ENCODE results near the gene POU2AF1.

GRCh38 chr11:111356660-111357048 lies 22.4 kb downstream of the POU2AF1 start:
- TF ChIP-seq CTCF (conservative IDR thresholded peaks at IDR 0.05; ENCODE audit: low read depth in 2 of 2) (no peak), EZH2phosphoT487 (IDR thresholded peaks at IDR 0.05; ENCODE audit: unreplicated experiment) (no peak), POLR2AphosphoS5 (IDR thresholded peaks at IDR 0.05; ENCODE audit: low read depth) (no peak), STAT1 (IDR thresholded peaks at IDR 0.05; ENCODE audit: unreplicated experiment) (no peak), EZH2 (IDR thresholded peaks at IDR 0.05; ENCODE audit: low read depth, unreplicated experiment) (no peak), REST (IDR thresholded peaks at IDR 0.05; ENCODE audit: unreplicated experiment) (no peak), JUNB (IDR thresholded peaks at IDR 0.05; ENCODE audit: unreplicated experiment) (no peak), NANOG (IDR thresholded peaks at IDR 0.05; ENCODE audit: borderline replicate concordance) (no peak), CREB1 (CRISPR knock-in tag; IDR thresholded peaks at IDR 0.05; ENCODE audit: low read depth) (no peak)

All from GM23338 (cell line).